IPS-15b (cell line): Measurements from ENCODE around the gene NFATC2IP.
"Not testable (repeated sequence)": the region's sequence is repeated elsewhere in the genome, so short reads cannot be mapped to it uniquely, and the experiment has no call there.

ENCODE experiments used
- H3K27me3 ChIP-seq: one replicate; pipeline ENCODE4 v1.6.1; 2013; ENCODE audit warnings: low read length; ENCODE audit not compliant: control insufficient read depth, insufficient read depth
- H3K36me3 ChIP-seq: one replicate; pipeline ENCODE4 v1.6.1; 2013; ENCODE audit warnings: low read length; ENCODE audit not compliant: control insufficient read depth, insufficient read depth
- H3K4me1 ChIP-seq: one replicate; pipeline ENCODE4 v1.6.1; 2013; ENCODE audit warnings: mild to moderate bottlenecking, low read length; ENCODE audit not compliant: control insufficient read depth, insufficient read depth
- H3K4me3 ChIP-seq: one replicate; pipeline ENCODE4 v1.5.1; 2013; ENCODE audit warnings: low read depth, low read length
- H3K9ac ChIP-seq: one replicate; pipeline ENCODE4 v1.6.1; 2013; ENCODE audit warnings: low read depth, mild to moderate bottlenecking, low read length
- H3K9me3 ChIP-seq: one replicate; pipeline ENCODE4 v1.6.1; 2013; ENCODE audit warnings: mild to moderate bottlenecking, low read length; ENCODE audit not compliant: control insufficient read depth, insufficient read depth

Gene NFATC2IP

GRCh38 chr16:28913946-28914724 lies 36.6 kb upstream of the NFATC2IP start:
- no peak overlapping the region for H3K4me3 ChIP-seq
- no peaks in the 10 kb centered on the region for H3K9me3 ChIP-seq
- H3K27me3 ChIP-seq, result no peaks in the 10 kb centered on the region
- H3K4me1 ChIP-seq, result no peaks in the 10 kb centered on the region
- H3K9ac ChIP-seq, result no peak overlapping the region
- peaks cover 11% of the 10 kb centered on the region for H3K36me3 ChIP-seq

GRCh38 chr16:28915181-28915580 lies 35.6 kb upstream of the NFATC2IP start:
- no peaks in the 10 kb centered on the region for H3K4me1 ChIP-seq
- H3K27me3 ChIP-seq, result no peaks in the 10 kb centered on the region
- H3K4me3 ChIP-seq, result no peak overlapping the region
- H3K9me3 ChIP-seq, result no peaks in the 10 kb centered on the region
- H3K9ac ChIP-seq, result no peak overlapping the region
- peaks cover 11% of the 10 kb centered on the region for H3K36me3 ChIP-seq

- Histone ChIP-seq H3K9me3 (no peaks in the 10 kb centered on the region), H3K36me3 (peaks cover 14% of the 10 kb centered on the region)
Observed at GRCh38 chr16:28917095-28917494, 33.6 kb upstream of the NFATC2IP start.

GRCh38 chr16:28918698-28919097 lies 32.0 kb upstream of the NFATC2IP start:
- Histone ChIP-seq H3K9me3 (no peaks in the 10 kb centered on the region), H3K9ac (no peak overlapping the region), H3K4me1 (no peaks in the 10 kb centered on the region), H3K36me3 (peaks cover 14% of the 10 kb centered on the region), H3K4me3 (no peak overlapping the region), H3K27me3 (no peaks in the 10 kb centered on the region)

More at GRCh38 chr16:28917095-28917494, 33.6 kb upstream of the NFATC2IP start:
- H3K27me3 ChIP-seq, result no peaks in the 10 kb centered on the region
- no peak overlapping the region for H3K9ac ChIP-seq
- no peaks in the 10 kb centered on the region for H3K4me1 ChIP-seq
- no peak overlapping the region for H3K4me3 ChIP-seq

GRCh38 chr16:28923231-28923587 lies 27.5 kb upstream of the NFATC2IP start:
- peaks cover 3% of the 10 kb centered on the region for H3K4me1 ChIP-seq
- no peak overlapping the region for H3K9ac ChIP-seq
- H3K4me3 ChIP-seq, result no peak overlapping the region
- peaks cover 3% of the 10 kb centered on the region for H3K36me3 ChIP-seq
- H3K27me3 ChIP-seq, result no peaks in the 10 kb centered on the region
- no peaks in the 10 kb centered on the region for H3K9me3 ChIP-seq

GRCh38 chr16:28923652-28924398 lies 26.9 kb upstream of the NFATC2IP start:
- Histone ChIP-seq H3K4me3 (peak overlapping the region; percentile 90), H3K27me3 (no peaks in the 10 kb centered on the region), H3K4me1 (peaks cover 3% of the 10 kb centered on the region)

GRCh38 chr16:28924399-28924761 lies 26.4 kb upstream of the NFATC2IP start:
- Histone ChIP-seq H3K4me1 (peaks cover 3% of the 10 kb centered on the region), H3K9me3 (no peaks in the 10 kb centered on the region), H3K36me3 (peaks cover 3% of the 10 kb centered on the region), H3K9ac (no peak overlapping the region), H3K4me3 (peak overlapping the region; percentile 90), H3K27me3 (no peaks in the 10 kb centered on the region)

More at GRCh38 chr16:28923652-28924398, 26.9 kb upstream of the NFATC2IP start:
- H3K9me3 ChIP-seq, result no peaks in the 10 kb centered on the region
- no peak overlapping the region for H3K9ac ChIP-seq
- H3K36me3 ChIP-seq, result peaks cover 3% of the 10 kb centered on the region

- H3K9ac ChIP-seq, result peak within 1 kb of the TSS; percentile 81
- peak within 1 kb of the TSS; percentile 93 for H3K4me3 ChIP-seq
- H3K27me3 ChIP-seq, result no peaks in the 10 kb centered on the region
- no peaks in the 10 kb centered on the region for H3K9me3 ChIP-seq
- H3K4me1 ChIP-seq, result peaks cover 3% of the 10 kb centered on the region
- peaks cover 3% of the 10 kb centered on the region for H3K36me3 ChIP-seq
Observed at GRCh38 chr16:28924762-28925385, 25.9 kb upstream of the NFATC2IP start, which contains the start of gene RABEP2. Gene RABEP2 (minus strand): TSS chr16:28925238. CDS start chr16:28925163, 75 bp downstream.

- H3K27me3 ChIP-seq, result no peaks in the 10 kb centered on the region
- H3K4me3 ChIP-seq, result peak overlapping the region; percentile 93
- peaks cover 3% of the 10 kb centered on the region for H3K4me1 ChIP-seq
- H3K9me3 ChIP-seq, result no peaks in the 10 kb centered on the region
- H3K36me3 ChIP-seq, result peaks cover 3% of the 10 kb centered on the region
- H3K9ac ChIP-seq, result peak overlapping the region; percentile 81
Observed at GRCh38 chr16:28925386-28926228, 25.1 kb upstream of the NFATC2IP start.

GRCh38 chr16:28926284-28926683 lies 24.5 kb upstream of the NFATC2IP start:
- not testable (repeated sequence) for H3K27me3 ChIP-seq, H3K9me3 ChIP-seq, H3K9ac ChIP-seq, H3K36me3 ChIP-seq, H3K4me1 ChIP-seq
- H3K4me3 ChIP-seq, result peak overlapping the region; percentile 93

- Histone ChIP-seq H3K9ac (no peak overlapping the region), H3K36me3 (no peaks in the 10 kb centered on the region), H3K27me3 (no peaks in the 10 kb centered on the region), H3K4me3 (no peak overlapping the region), H3K9me3 (no peaks in the 10 kb centered on the region), H3K4me1 (peaks cover 3% of the 10 kb centered on the region)
Observed at GRCh38 chr16:28927815-28928214, 22.9 kb upstream of the NFATC2IP start.
